ENCODE measurements around the gene GPNMB.

GPNMB gene

DNA sequence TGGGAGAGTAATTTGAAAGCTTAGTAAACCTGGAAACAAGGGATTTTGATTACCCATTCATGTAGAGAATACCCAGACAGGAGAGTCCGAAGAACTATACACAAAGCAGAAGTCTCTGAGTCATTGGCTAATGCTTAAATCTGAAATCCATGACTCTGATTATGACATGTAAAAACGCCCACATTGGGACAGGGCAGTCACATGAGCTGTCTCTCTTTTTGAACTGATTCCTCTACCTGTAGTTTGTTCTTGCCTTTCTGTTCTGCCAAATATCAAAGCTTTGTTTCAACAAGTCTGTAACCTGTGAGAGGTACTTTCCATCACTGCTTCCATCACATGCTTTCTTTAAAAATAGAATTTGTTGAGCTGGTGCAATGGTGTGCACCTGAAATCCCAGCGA lies 4.3 kb upstream of the GPNMB start:
- TF ChIP-seq, protein P1, sequence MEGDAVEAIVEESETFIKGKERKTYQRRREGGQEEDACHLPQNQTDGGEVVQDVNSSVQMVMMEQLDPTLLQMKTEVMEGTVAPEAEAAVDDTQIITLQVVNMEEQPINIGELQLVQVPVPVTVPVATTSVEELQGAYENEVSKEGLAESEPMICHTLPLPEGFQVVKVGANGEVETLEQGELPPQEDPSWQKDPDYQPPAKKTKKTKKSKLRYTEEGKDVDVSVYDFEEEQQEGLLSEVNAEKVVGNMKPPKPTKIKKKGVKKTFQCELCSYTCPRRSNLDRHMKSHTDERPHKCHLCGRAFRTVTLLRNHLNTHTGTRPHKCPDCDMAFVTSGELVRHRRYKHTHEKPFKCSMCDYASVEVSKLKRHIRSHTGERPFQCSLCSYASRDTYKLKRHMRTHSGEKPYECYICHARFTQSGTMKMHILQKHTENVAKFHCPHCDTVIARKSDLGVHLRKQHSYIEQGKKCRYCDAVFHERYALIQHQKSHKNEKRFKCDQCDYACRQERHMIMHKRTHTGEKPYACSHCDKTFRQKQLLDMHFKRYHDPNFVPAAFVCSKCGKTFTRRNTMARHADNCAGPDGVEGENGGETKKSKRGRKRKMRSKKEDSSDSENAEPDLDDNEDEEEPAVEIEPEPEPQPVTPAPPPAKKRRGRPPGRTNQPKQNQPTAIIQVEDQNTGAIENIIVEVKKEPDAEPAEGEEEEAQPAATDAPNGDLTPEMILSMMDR (IDR thresholded peaks at IDR 0.05; ENCODE audit: poor library complexity, severe bottlenecking): no peak
- peak; percentile 56; the same call in 1 of the 3 replicates for ATAC-seq (ENCODE audit: low read depth)
- Histone ChIP-seq H3K4me3 (ENCODE audit: severe bottlenecking) (no peak overlapping the region), H3K9me3 (ENCODE audit: severe bottlenecking) (no peaks in the 10 kb centered on the region), H3K27me3 (ENCODE audit: insufficient read depth, poor library complexity, severe bottlenecking) (no peaks in the 10 kb centered on the region), H3K4me1 (ENCODE audit: insufficient read depth, poor library complexity, severe bottlenecking) (peaks cover 4% of the 10 kb centered on the region), H3K27ac (ENCODE audit: poor library complexity, severe bottlenecking) (no peak overlapping the region), H3K36me3 (ENCODE audit: low read depth) (no peaks in the 10 kb centered on the region)
- no peak for DNase-seq (ENCODE audit: low spot score)

DNA sequence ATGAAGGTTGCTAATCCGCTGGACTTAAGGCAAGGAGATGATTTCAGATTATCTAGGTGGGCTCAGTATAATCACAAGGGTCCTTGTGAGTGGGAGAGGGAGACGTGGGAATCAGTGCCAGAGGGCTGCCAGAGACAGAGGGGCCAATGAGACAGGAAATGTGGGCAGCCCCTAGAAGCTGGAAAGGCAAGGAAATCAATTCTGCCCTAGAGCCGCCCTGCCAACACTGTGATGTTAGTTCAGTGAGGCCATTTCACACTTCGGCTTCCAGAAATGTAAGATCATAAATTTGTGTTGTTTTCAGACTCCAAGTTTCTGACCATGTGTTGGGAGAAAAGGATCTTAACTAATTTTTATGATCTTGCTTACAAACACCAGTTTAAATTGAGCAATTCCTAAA lies 3.6 kb upstream of the GPNMB start:
- TF ChIP-seq, protein P1 (IDR thresholded peaks at IDR 0.05; ENCODE audit: poor library complexity, severe bottlenecking): no peak
- Histone ChIP-seq H3K4me3 (ENCODE audit: severe bottlenecking) (no peak overlapping the region), H3K4me1 (ENCODE audit: insufficient read depth, poor library complexity, severe bottlenecking) (peaks cover 4% of the 10 kb centered on the region), H3K9me3 (ENCODE audit: severe bottlenecking) (no peaks in the 10 kb centered on the region), H3K27me3 (ENCODE audit: insufficient read depth, poor library complexity, severe bottlenecking) (no peaks in the 10 kb centered on the region), H3K27ac (ENCODE audit: poor library complexity, severe bottlenecking) (no peak overlapping the region), H3K36me3 (ENCODE audit: low read depth) (no peaks in the 10 kb centered on the region)
- ATAC-seq (ENCODE audit: low read depth) (no peak), DNase-seq (ENCODE audit: low spot score) (no peak)

DNA sequence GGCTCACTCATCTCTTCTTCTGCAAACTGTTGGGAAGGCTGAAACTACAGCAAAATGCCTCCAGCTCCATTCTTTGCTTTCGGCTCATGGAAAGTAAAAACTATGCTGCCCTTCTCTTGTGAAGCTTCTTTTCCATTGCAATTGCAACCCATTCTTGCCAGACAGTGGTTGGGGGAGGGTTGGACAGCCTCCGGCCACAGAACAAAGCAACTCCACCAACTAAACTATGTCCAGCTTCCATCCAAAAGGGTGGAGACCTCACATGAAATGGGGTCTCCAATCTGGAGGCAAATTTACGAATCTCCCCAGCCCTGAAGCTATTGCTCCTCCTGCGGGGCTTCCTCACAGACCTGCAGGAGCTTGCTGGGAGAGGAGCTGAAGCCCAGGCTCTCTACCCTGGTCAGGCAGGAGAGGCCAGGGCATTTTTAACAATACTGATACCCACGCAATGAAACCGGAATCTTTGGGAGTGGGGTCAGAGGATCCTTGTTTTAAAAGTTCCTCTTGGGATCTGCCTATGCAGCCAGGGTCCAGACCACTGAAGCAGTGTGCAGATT lies 549 bp downstream of the GPNMB start:
- Histone ChIP-seq H3K4me1 (ENCODE audit: insufficient read depth, poor library complexity, severe bottlenecking) (peaks cover 4% of the 10 kb centered on the region), H3K27ac (ENCODE audit: poor library complexity, severe bottlenecking) (no peak overlapping the region), H3K4me3 (ENCODE audit: severe bottlenecking) (no peak overlapping the region), H3K9me3 (ENCODE audit: severe bottlenecking) (peaks cover under 1% of the 10 kb centered on the region), H3K36me3 (ENCODE audit: low read depth) (no peaks in the 10 kb centered on the region), H3K27me3 (ENCODE audit: insufficient read depth, poor library complexity, severe bottlenecking) (no peaks in the 10 kb centered on the region)
- no peak for ATAC-seq (ENCODE audit: low read depth)
- TF ChIP-seq, protein P1 (IDR thresholded peaks at IDR 0.05; ENCODE audit: poor library complexity, severe bottlenecking): no peak
- DNase-seq (ENCODE audit: low spot score): no peak

DNA sequence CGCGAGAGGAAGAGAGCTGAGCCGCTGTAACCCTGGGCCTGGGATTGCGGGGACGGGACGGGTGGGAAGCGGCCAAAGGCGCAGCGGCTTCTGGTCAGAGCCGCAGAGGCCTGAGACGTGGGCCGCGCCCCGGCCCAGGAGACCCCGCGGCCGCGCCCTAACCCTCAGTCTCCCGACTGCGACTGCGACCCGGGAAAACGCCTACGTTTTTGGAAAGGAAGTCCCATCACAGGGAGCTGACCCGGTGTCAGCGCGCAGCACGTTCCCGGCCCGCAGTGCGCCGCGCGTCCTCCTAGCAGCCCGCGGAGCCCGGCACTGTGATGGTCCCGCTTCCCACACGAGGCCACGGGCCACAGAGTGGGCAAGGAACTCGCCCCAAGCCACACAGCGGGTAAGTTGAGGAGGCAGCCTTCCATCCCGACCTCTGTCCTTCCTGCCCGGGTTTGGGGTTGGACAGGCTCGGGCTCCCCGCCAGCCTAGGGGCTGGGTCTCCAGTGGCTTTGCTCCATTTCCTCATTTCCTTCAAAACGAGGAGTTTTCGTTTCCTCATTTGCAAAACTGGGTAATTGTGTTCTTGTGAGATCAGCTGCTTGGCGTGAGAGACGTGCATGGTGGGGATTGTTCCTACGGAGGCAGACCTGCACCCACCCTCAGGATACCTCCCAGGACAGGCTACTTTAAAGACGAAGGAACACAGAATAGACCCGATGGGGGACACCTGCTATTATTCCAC lies 1.2 kb downstream of the GPNMB start:
- no peaks in the 10 kb centered on the region for H3K36me3 ChIP-seq (ENCODE audit: low read depth)
- H3K9me3 ChIP-seq (ENCODE audit: severe bottlenecking): peaks cover 5% of the 10 kb centered on the region
- no peaks in the 10 kb centered on the region for H3K27me3 ChIP-seq (ENCODE audit: insufficient read depth, poor library complexity, severe bottlenecking)
- H3K27ac ChIP-seq (ENCODE audit: poor library complexity, severe bottlenecking): no peak overlapping the region
- H3K4me3 ChIP-seq (ENCODE audit: severe bottlenecking): no peak overlapping the region
- TF ChIP-seq, protein P1 (IDR thresholded peaks at IDR 0.05; ENCODE audit: poor library complexity, severe bottlenecking): no peak
- DNase-seq (ENCODE audit: low spot score) (no peak), ATAC-seq (ENCODE audit: low read depth) (no peak)
- peaks cover 4% of the 10 kb centered on the region for H3K4me1 ChIP-seq (ENCODE audit: insufficient read depth, poor library complexity, severe bottlenecking)

- no peak overlapping the region for H3K27ac ChIP-seq (ENCODE audit: poor library complexity, severe bottlenecking)
- no peak overlapping the region for H3K4me3 ChIP-seq (ENCODE audit: severe bottlenecking)
- peaks cover 5% of the 10 kb centered on the region for H3K9me3 ChIP-seq (ENCODE audit: severe bottlenecking)
- ATAC-seq (ENCODE audit: low read depth): no peak
- no peaks in the 10 kb centered on the region for H3K36me3 ChIP-seq (ENCODE audit: low read depth)
- H3K4me1 ChIP-seq (ENCODE audit: insufficient read depth, poor library complexity, severe bottlenecking): peaks cover 4% of the 10 kb centered on the region
- DNase-seq (ENCODE audit: low spot score): no peak
- TF ChIP-seq, protein P1 (IDR thresholded peaks at IDR 0.05; ENCODE audit: poor library complexity, severe bottlenecking): no peak
- H3K27me3 ChIP-seq (ENCODE audit: insufficient read depth, poor library complexity, severe bottlenecking): no peaks in the 10 kb centered on the region
Observed at GRCh38 chr7:23249486-23249885, 2.9 kb downstream of the GPNMB start.

Data from RWPE2 (cell line).